HL-60 (cell line): Measurements from ENCODE around the gene CSNK2A2.

Experiments used
- CTCF ChIP-seq: IDR thresholded peaks from one replicate; pipeline ENCODE4 v1.5.1; 2011; ENCODE audit warnings: low read length, control low read depth, inconsistent platforms; ENCODE audit not compliant: insufficient read depth
- GABPA ChIP-seq: IDR thresholded peaks from 2 replicates; pipeline ENCODE4 v1.6.1; 2012; ENCODE audit warnings: low read depth
- POLR2AphosphoS5 ChIP-seq: IDR thresholded peaks from 2 replicates; pipeline ENCODE4 v1.6.1; 2012; ENCODE audit warnings: low read depth
- REST ChIP-seq: IDR thresholded peaks from 2 replicates; pipeline ENCODE4 v1.6.1; 2012; ENCODE audit warnings: low read depth; ENCODE audit not compliant: insufficient replicate concordance

GRCh38 chr16:58157239-58157638 is 40.7 kb downstream of the CSNK2A2 start:
- no peak for TF ChIP-seq POLR2AphosphoS5
- TF ChIP-seq GABPA: no peak
- no peak for TF ChIP-seq CTCF
- no peak for TF ChIP-seq REST
